Transverse colon (tissue), 4 donors: ENCODE data around the gene FKRP. TPM values are rescaled to one million over a fixed set of nuclear protein-coding genes. Genes with fewer than 3 reads are reported as not detected.
"Not testable (repeated sequence)": the region's sequence is repeated elsewhere in the genome, so short reads cannot be mapped to it uniquely, and the experiment has no call there.

Experiments used
- DNase-seq: peaks from one replicate; pipeline ENCODE4 v3.0.0-alpha.2; 2019
- H3K27ac ChIP-seq, 4 donors: fragments of 200-600 bp; sonication (generic); 2 replicates each; pipeline ENCODE4 v1.5.1; 2016 to 2018; ENCODE audit warnings: inconsistent platforms in 4 of 4
- H3K27me3 ChIP-seq: fragments of 200-600 bp; sonication (generic); 2 replicates; pipeline ENCODE4 v1.5.1; 2017; ENCODE audit warnings: inconsistent platforms
- H3K36me3 ChIP-seq, 4 donors: fragments of 200-600 bp; sonication (generic); 2 replicates each; pipeline ENCODE4 v1.5.1; 2017 to 2019; ENCODE audit warnings: inconsistent platforms in 4 of 4
- H3K4me1 ChIP-seq, 4 donors: fragments of 200-600 bp; sonication (generic); 2 replicates each; pipeline ENCODE4 v1.5.1; 2017 to 2020; ENCODE audit warnings: inconsistent platforms in 4 of 4
- H3K4me3 ChIP-seq, 4 donors: fragments of 200-600 bp; sonication (generic); 1 replicate in 1 of 4; 2 replicates in 3 of 4; pipeline versions ENCODE4 v1.5.1 to v1.6.1; 2017 to 2019; ENCODE audit warnings: inconsistent platforms in 4 of 4
- H3K9me3 ChIP-seq, 2 donors: fragments of 200-600 bp; sonication (generic); 2 replicates each; pipeline ENCODE4 v1.5.1; 2017 to 2019; ENCODE audit warnings: inconsistent platforms in 2 of 2
- EP300 ChIP-seq: sonication (generic); formaldehyde crosslinking; IDR thresholded peaks from one replicate; pipeline ENCODE4 v1.6.1; 2017; ENCODE audit warnings: antibody characterized with exemption, low read depth
- POLR2A ChIP-seq: fragments of 450-650 bp; IDR thresholded peaks from one replicate; pipeline ENCODE4 v1.6.1; 2016; ENCODE audit warnings: antibody characterized with exemption, mild to moderate bottlenecking, moderate library complexity
- POLR2AphosphoS5 ChIP-seq, 3 donors: sonication (generic); formaldehyde crosslinking; IDR thresholded peaks; one replicate each; pipeline ENCODE4 v1.6.1; 2016; ENCODE audit warnings: antibody characterized with exemption in 3 of 3
- WGBS, 2 donors: methylation state at CpG; one replicate each; pipeline ENCODE4 v1.1.5; 2018; ENCODE audit warnings: low coverage in 1 of 2; 5-methylcytosine and 5-hydroxymethylcytosine counted together
- in situ Hi-C, 4 donors: fragments of 200-750 bp; cut with MboI; loops; one replicate each; pipeline versions ENCODE4 v1.15.0 to v1.15.1; 2017; ENCODE audit warnings: low sequenced_read_pairs in 3 of 4, low pct_ligation_motif_present in 1 of 4, low pct_unique_long_range_greater_than_20kb in 1 of 4
- intact Hi-C: fragments of 100-400 bp; cut with DNase I; formaldehyde crosslinking; loops from one replicate; pipeline ENCODE4 v1.15.1; 2023; ENCODE audit warnings: low total_unique reads
- total RNA-seq, 4 donors: library from RNA; depleted of rRNA; stranded (reverse); fragments of >200 nt; gene quantifications; one replicate each; pipeline ENCODE4 v1.1.0, GENCODE V29; 2016
- TF ChIP-seq, protein P1 (sequence below), 5 experiments: fragments of 200-600 bp in 3 of 5; fragments of 450-650 bp in 2 of 5; sonication (generic) in 3 of 5; IDR thresholded peaks; 1 replicate in 2 of 5; 2 replicates in 3 of 5; pipeline ENCODE4 v1.5.1; 2016 to 2017; ENCODE audit warnings: antibody characterized with exemption in 5 of 5, inconsistent platforms in 3 of 5, mild to moderate bottlenecking in 2 of 5, moderate library complexity in 1 of 5

Gene FKRP
- total RNA-seq, 4 donors from 2014 or later: 9.7 to 16.1 (median 11.8) TPM

DNA sequence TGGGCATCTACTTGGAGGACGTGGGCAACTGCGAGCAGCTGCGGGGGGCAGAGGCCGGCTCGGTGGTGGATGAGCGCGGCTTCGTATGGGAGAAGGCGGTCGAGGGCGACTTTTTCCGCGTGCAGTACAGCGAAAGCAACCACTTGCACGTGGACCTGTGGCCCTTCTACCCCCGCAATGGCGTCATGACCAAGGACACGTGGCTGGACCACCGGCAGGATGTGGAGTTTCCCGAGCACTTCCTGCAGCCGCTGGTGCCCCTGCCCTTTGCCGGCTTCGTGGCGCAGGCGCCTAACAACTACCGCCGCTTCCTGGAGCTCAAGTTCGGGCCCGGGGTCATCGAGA is 10.7 kb downstream of the FKRP start:
- Histone ChIP-seq H3K36me3 (peaks cover 0 to 6% (median 0%) of the 10 kb centered on the region in 4 donors), H3K27ac (no peak overlapping the region), H3K9me3 (no peaks in the 10 kb centered on the region), H3K4me1 (peaks cover 2 to 14% (median 9%) of the 10 kb centered on the region in 4 donors), H3K4me3 (no peak overlapping the region), H3K27me3 (no peaks in the 10 kb centered on the region)
- whole genome bisulfite sequencing, 2 donors: 60 to 78% methylated on average over 3 to 30 of the region's 30 CpGs
- intact Hi-C loops: loop anchor here (5.0 kb wide), 2 partner anchors 236 to 666 kb away; no protein-coding TSS in a partner anchor
- no peak for TF ChIP-seq POLR2AphosphoS5 (IDR thresholded peaks at IDR 0.05)
- no peak for TF ChIP-seq EP300
- TF ChIP-seq POLR2A: no peak
- TF ChIP-seq, protein P1, sequence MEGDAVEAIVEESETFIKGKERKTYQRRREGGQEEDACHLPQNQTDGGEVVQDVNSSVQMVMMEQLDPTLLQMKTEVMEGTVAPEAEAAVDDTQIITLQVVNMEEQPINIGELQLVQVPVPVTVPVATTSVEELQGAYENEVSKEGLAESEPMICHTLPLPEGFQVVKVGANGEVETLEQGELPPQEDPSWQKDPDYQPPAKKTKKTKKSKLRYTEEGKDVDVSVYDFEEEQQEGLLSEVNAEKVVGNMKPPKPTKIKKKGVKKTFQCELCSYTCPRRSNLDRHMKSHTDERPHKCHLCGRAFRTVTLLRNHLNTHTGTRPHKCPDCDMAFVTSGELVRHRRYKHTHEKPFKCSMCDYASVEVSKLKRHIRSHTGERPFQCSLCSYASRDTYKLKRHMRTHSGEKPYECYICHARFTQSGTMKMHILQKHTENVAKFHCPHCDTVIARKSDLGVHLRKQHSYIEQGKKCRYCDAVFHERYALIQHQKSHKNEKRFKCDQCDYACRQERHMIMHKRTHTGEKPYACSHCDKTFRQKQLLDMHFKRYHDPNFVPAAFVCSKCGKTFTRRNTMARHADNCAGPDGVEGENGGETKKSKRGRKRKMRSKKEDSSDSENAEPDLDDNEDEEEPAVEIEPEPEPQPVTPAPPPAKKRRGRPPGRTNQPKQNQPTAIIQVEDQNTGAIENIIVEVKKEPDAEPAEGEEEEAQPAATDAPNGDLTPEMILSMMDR (IDR thresholded peaks at IDR 0.05): no peak
- no peak for DNase-seq
- in situ Hi-C loops: loop anchor here in 3 of 4 donors (5.0 to 25.0 kb wide), 3 partner anchors 86 to 231 kb away; no protein-coding TSS in a partner anchor

- no peak for DNase-seq
- intact Hi-C loops (loop anchor here (5.0 kb wide), 2 partner anchors 233 to 663 kb away; no protein-coding TSS in a partner anchor), in situ Hi-C loops (loop anchor here in 3 of 4 donors (5.0 to 25.0 kb wide), 3 partner anchors 83 to 228 kb away; no protein-coding TSS in a partner anchor)
- Histone ChIP-seq H3K36me3 (peaks cover 0 to 6% (median 0%) of the 10 kb centered on the region in 4 donors), H3K4me3 (no peak overlapping the region), H3K4me1 (peaks cover 4 to 19% (median 11%) of the 10 kb centered on the region in 4 donors), H3K9me3 (no peaks in the 10 kb centered on the region), H3K27ac (peak overlapping the region; percentile 44 to 55 (median 48)), H3K27me3 (no peaks in the 10 kb centered on the region)
- WGBS, 2 donors: 75% methylated on average over 6 of the region's 6 CpGs; no CpG with 5 or more reads in 1 of the 2 donors
- TF ChIP-seq, protein P1 (IDR thresholded peaks at IDR 0.05): no peak
- no peak for TF ChIP-seq POLR2AphosphoS5 (IDR thresholded peaks at IDR 0.05)
- no peak for TF ChIP-seq EP300
- no peak for TF ChIP-seq POLR2A
Observed at GRCh38 chr19:46759206-46759605, 13.3 kb downstream of the FKRP start.

GRCh38 chr19:46759817-46760333 is 14.0 kb downstream of the FKRP start:
- intact Hi-C loops (loop anchor here (5.0 kb wide), 2 partner anchors 232 to 662 kb away; no protein-coding TSS in a partner anchor), in situ Hi-C loops (loop anchor here in 3 of 4 donors (5.0 to 25.0 kb wide), 3 partner anchors 82 to 227 kb away; no protein-coding TSS in a partner anchor)
- no peaks in the 10 kb centered on the region for H3K9me3 ChIP-seq
- H3K27me3 ChIP-seq: no peaks in the 10 kb centered on the region
- peak in 2 of 3 donors; percentile 12 to 45 for TF ChIP-seq POLR2AphosphoS5 (IDR thresholded peaks at IDR 0.05)
- TF ChIP-seq, protein P1 (IDR thresholded peaks at IDR 0.05): no peak
- no peak for DNase-seq
- no peak overlapping the region for H3K4me3 ChIP-seq
- WGBS, 2 donors: 67 to 73% methylated on average over 1 to 7 of the region's 7 CpGs
- peaks cover 4 to 22% (median 13%) of the 10 kb centered on the region in 4 donors for H3K4me1 ChIP-seq
- peak overlapping the region; percentile 44 to 55 (median 48) for H3K27ac ChIP-seq
- H3K36me3 ChIP-seq: peaks cover 0 to 6% (median 0%) of the 10 kb centered on the region in 4 donors

DNA sequence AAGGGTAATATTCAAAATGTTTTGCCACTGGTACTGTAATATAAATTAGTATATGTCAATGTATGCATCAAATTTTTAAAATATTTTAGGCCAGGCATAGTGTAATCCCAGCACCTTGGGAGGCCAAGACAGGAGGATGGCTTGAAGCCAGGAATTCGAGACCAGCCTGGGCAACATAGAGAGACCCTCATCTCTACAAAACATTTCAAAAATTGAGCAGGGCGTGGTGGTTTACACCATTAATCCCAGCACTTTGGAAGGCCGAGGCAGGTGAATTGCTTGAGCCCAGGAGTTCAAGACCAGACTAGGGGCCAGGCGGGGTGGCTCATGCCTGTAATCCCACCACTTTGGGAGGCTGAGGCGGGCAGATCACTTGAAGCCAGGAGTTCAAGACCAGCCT is 14.5 kb downstream of the FKRP start:
- TF ChIP-seq EP300 (no peak), POLR2AphosphoS5 (IDR thresholded peaks at IDR 0.05) (no peak), POLR2A (no peak)
- TF ChIP-seq, protein P1 (IDR thresholded peaks at IDR 0.05): no peak
- Histone ChIP-seq H3K9me3 (no peaks in the 10 kb centered on the region), H3K36me3 (peaks cover 0 to 6% (median 0%) of the 10 kb centered on the region in 4 donors), H3K4me3 (no peak overlapping the region), H3K4me1 (peaks cover 7 to 23% (median 15%) of the 10 kb centered on the region in 4 donors), H3K27me3 (no peaks in the 10 kb centered on the region), H3K27ac (peak overlapping the region; percentile 4 to 55 (median 30))
- intact Hi-C loops: no loop called here
- in situ Hi-C loops: loop anchor here in 1 of 4 donors (5.0 to 25.0 kb wide), 2 partner anchors 82 to 227 kb away; no protein-coding TSS in a partner anchor
- WGBS, 2 donors: 89 to 100% methylated on average over 3 to 5 of the region's 5 CpGs
- DNase-seq: no peak

GRCh38 chr19:46760897-46761296 is 15.0 kb downstream of the FKRP start:
- peaks cover 7 to 25% (median 17%) of the 10 kb centered on the region in 4 donors for H3K4me1 ChIP-seq
- H3K27me3 ChIP-seq, DNase-seq, intact Hi-C loops, H3K9me3 ChIP-seq, H3K36me3 ChIP-seq, H3K4me3 ChIP-seq: not testable (repeated sequence)
- peak overlapping the region; percentile 9 to 55 (median 46) for H3K27ac ChIP-seq
- in situ Hi-C loops: loop anchor here in 1 of 4 donors (5.0 to 25.0 kb wide), 2 partner anchors 81 to 226 kb away; no protein-coding TSS in a partner anchor
- 53 to 72% methylated on average over 2 to 4 of the region's 4 CpGs for WGBS, 2 donors
